HG02610 (cell line): ENCODE data around the gene TAF3.

Experiments
- ATAC-seq: cut with Tn5 transposase; IDR thresholded peaks from one replicate; pipeline ENCODE4 v1.9.1; 2021; ENCODE audit warnings: mild to moderate bottlenecking, moderate library complexity; ENCODE audit not compliant: unreplicated experiment

Gene TAF3

DNA sequence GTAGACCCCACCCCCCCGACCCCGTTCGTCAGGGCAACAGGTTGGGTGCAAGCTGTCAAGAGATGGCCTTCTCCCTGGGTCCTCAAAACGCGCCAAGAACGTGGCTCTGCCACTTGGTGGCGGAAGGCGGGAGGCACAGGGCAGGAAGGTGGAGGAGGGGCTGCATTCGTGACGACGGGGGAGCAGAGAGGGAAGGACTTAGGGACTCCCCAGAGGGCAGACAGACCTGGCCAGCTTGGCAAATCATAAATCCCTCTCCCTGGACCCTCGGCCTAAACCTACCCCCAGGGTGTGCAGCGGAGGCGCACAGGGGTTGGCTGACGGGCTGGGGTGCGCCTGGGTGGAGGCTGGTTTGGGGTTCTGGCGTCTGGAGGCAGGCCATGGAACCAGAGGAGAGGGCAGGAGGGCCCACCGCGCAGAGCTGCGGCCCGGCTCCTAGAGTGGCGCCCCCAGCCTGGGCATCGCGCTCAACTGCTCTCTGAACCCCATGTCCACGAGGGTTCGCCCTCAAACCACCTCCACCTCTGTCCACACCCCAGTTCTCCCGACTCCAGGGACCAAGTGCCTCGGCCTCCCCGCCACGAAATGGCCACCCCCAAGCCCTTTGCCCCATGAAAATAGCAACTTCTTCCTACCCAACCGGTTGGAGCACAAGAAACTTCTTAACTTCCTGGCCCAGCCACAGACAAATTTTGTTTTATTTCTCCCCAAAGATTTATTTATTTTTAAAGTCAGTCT lies 225.4 kb downstream of the TAF3 start:
- ATAC-seq = no peak

DNA sequence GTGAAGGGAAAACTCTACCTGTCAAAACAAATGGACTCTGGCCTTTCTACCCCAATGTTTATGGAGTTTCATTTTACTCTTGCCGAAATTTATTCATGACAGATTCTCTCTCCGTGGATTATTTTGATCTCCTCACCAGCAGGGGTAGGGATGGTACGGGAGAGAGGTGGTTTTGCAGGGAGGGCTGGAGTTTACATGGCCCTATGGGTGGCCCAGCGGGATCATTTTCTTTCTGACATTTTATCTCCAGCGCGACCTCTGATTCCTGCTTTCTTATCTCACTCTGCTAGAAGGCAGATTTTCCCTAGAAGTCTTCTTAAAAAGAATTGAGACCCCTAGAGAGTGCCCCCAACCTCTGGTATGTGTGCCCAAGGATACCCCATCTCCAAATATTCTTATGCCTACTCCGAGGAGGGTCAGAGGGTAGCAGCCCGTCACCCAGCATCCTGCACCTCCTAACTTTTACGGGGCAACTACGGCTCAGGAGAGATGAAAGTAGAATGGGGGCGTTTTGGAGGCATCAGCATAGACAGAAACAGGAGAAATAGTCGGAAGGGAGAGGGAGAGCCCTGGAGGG lies 226.1 kb downstream of the TAF3 start:
- no peak for ATAC-seq

DNA sequence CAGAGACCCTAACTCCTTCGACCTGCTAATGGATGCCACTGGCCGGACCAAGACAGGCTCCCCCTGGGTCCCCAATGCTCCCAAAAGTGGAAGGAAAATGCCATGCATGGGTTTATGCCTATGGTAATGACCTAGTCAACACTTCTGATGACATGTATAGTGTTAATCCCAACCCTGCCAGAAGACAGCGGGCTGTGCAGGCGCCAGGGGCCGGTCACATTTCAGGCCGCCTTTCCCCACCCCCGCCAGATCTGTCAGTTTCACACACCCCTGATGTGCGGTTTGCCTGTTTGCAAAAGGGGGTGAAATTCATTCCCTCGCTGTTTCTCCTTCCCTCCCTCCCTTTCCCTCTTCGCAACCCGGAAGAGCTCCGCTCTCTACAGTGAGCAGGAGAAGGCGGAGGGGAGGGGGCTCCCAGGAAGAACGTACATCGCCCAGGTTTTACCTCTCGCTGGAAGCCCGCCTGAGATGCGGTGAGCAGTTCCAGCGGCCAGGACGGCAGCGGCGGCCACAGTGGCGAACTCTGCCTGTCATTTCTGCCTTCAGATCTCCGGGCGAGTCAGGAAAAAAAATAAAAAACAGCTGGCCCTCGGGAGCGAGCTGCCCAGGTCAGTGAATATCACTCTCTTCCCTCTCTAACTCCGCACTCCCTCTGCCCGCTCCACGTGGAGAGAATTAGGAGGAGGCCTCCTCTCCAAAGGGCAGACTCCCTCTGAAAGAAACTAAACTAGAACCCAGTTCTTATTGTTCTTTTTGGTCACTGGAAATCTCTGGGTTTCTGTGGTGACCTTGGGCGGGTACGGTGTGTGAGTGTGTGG lies 226.8 kb downstream of the TAF3 start:
- ATAC-seq = no peak

DNA sequence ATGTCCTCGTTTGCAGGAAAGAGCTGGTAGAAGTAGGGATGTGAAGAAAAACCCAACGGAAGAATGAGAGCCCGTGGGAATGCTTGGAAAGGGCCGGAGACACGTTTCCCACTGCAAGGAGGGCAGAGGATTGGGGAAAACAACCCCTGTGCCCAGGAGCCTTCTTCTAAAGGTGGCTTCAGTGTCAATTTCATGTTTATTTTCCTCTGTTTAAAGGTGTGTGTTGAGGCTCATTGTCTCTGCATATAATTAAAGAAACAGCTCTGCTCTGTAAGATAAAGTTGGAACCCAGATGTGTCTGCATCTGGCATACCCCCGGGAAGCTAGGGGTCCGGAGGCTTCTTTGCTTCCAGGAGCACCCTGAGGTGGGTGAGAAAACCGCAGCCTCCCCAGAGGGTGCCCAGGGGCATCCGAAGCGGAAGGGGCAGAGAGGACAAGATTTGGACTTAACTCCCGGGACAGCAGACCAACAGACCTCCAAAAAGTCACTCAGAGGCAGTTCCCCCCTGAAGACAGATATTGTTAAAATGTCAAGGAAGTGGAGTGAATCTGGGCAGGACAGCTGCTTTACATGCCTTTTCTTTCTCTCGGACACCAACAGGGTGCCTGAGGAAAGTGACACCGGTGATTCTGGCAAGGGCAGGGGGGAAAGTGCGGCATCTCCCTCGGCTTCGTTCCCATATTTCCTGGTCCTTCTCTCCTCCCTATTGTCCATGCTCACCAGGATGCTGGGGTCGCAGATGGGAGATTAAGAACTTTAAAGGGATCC lies 227.6 kb downstream of the TAF3 start:
- no peak for ATAC-seq

DNA sequence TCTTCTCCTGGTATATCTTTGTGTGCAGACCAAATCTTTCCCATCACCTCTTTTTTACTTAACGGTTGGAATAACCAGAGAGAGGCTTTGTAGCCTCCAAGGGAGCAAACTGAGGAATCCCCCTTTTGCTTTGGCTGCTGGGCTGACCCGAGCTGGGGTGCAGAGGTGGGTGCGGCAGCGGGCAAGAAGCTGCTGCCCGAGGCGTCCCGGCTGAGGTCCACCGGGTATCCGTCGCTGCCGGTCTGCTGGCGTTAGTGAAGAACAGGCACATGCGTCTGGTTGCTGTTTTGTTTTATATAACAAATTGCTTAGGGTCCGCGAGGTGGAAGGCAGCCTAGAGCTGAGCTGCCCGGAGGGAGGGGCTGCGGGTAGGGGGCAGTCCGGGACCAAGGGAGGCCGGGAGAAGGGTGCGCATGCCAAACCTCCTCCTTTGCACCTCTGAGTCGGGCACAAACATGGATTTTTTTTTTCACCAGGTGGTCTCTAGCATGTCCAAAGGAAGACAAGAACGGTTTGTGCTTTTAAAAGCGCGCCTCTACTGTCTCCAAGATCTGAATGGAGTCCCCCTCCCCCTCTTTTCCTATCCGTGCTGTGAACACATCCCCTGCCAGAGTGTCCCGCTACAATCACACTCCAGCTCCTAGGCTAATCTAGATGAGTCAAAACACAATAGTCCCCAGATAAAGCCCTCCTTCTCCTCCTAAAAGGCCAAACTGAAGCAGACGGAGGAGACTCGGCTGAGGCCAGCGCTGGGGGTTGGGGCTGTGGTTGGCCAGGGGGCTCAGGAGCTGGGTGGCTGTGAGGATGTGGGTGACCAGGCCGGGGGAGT lies 229.4 kb downstream of the TAF3 start:
- ATAC-seq = no peak

DNA sequence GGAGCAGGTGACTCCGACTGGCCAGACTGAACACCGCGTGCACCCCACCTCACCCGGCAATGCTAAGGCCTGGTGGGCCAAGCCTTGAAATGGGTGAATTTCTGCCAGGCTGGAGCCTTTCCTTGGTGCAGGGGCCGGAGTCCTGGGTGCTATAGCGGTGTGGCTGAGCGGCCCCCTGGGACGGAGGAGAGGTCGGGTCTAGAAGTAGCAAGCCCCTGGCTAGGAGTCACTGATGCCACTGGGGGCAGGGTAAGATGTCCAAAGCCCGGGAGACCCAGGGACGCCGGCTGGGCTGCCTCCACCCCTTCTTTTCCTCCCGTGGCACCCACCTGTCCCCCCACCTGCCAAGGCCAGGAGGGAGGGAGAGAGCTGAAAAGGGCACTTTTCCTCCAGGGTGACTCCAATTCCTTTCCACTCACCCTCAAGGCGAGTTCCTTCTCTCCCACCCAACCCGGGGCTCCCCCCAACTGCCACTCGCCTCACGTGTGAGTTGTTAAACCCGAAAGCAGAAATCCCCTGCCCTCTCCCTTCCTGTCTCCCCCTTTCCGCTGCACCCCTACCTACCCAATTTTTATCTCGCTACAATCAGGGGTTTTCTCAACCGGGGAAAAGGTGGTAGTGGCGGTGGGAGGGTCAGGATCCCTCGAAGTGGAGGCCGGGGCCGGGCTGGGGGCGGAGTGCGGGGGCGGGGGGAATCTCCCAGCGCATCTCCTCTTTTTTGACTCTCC lies 230.1 kb downstream of the TAF3 start:
- no peak for ATAC-seq

DNA sequence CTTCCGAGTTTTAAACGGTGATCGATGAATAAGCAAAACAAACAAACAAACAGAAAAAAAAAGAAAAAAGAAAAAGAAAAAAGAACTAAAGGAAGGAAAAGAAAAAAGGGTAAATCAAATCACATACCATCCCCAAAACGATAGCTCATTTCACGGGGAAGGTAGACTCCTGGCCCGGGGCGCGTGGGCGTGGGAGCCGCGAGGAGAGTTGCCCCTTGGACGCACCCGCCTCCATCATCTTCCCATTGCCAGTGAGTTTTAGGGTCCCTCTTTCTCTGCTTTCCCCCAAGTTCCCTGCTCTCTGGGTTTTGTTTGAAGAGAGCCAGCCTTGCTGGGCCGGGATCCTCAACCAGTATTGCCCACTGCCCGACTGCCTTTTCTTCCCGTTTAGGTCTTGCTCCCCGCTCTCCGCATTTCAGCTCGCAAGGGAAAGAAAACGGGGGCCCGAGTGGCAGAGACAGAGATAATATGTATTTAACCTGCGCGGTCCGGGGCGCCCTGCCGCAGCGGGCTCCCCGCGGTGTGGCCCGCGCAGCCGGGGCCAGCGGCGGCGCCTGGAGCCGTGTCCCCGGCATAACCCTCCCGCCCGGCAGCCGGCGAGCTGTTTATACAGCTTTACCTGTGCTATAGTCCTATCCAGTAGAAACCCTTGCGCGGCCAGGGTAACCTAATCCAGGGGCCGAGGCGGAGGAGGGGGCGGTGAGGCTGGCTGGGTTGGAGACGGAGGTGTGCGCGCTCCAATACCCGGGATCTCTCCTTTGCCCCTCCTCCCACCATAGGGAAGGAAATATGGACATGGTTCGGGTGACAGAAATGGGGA lies 230.9 kb downstream of the TAF3 start:
- no peak for ATAC-seq

DNA sequence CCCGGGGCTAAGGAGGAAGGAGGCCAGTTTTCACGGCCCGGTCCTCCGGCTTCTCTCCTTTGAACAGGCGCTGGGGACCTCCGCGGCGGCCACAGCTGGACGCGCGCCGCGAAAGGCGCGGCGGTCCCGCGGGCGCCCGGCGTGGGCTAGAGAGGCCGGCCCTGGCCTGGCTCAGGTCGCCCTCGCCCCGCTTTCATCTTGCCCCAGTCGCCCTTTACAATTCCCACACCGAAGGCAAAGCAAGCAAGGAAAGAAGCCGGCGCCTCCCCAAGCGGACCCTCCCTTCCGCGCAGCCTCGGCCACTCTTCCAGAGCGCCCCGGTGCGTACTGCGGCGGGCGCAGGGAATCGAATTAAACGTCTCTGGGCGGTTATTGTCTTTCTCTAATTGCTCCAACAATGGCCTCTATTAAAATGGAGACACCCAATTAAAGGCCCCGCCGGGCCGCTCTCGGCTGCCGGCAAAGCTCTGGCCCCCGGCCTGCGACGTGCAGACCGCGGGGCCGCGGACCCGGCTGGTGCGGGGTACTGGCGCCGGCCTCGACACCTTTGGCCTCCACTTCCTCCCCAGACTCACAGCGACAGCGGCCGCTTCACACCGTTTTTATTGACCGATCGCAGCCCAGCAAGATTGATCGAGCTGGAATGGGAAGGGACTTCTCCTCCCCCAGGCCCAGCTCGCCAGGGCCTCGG lies 231.7 kb downstream of the TAF3 start:
- no peak for ATAC-seq

DNA sequence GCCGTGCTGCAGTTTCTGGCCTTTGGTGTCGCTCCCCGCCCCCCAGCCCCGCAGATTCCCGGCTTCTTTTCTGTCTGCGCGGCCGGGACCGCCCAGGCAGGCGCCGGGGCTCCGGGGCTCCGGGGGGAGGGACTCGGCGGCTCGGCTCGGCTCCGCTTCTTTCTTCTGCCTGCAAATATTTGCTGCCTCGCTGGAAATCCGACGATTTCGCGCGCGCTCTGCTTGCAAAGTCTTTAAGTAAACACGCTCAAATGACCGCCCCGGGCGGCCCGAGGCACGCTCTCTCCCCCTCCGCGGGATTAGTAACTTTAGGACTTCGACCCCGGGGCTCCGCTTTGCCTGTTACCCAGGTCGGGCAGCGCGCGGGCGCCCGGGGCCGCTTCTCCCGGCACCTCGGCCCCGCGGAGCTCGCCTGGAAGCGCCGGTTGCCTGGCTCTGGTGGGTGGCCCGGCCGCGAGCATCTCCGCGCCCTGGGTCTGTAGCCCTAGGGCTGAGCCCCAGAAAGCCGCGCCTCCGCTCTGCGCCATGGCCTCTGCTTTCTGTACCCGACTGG lies 232.3 kb downstream of the TAF3 start:
- no peak for ATAC-seq

DNA sequence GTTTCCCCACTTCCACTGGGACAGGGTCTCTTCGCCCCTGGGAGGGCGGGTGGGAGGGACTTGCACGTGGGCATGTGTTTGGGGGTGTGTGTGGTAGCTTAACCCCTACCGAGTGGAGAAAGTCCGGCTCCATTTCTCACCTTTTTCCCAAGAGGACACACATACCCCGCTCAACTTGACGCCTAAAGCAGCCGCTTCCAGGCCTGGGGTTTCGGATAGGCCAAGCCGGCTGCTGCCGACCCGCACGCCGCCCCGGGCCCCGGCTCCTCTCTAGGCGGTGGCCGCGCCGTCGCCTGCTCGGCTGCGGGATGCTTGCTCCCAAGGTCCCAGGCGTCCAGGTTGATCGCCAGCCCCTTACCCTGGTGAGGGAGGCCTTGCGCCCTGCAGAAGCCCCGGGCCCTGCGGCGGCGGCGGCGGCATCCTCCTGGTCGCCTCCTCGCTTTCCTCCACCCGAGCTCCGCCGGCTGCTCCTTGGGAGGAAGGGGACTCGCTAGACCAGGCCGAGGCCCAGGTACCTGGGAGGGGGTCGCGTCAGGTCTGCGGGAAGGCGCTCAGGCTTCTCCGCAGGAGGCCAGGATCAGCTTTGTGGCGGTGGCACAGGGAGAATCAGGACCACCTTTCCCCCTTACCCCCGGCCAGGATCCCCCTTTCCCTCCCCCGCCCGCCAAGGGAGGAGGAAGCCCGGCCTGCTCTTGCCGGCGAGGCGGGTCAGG lies 233.0 kb downstream of the TAF3 start:
- ATAC-seq = no peak

DNA sequence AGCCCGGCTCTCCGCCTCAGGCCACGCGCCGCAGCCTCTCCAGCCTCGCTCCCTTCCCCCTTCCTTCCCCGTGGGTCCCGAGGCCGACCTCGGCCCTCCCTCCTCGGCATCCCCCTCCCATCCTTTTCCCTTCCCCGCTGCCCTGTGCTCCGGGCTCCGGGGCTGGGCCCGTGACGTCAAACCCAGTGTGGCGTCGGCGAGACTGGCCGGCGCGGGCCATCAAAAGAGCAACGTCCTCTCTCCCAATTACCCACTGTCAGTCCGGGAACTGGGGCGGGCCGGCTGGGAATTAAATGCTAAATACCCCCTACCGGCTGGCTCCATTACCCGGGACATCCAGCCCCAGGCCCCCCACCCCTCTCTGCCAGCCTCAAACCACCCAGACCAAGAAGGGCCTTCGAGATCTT lies 233.5 kb downstream of the TAF3 start:
- ATAC-seq = no peak

DNA sequence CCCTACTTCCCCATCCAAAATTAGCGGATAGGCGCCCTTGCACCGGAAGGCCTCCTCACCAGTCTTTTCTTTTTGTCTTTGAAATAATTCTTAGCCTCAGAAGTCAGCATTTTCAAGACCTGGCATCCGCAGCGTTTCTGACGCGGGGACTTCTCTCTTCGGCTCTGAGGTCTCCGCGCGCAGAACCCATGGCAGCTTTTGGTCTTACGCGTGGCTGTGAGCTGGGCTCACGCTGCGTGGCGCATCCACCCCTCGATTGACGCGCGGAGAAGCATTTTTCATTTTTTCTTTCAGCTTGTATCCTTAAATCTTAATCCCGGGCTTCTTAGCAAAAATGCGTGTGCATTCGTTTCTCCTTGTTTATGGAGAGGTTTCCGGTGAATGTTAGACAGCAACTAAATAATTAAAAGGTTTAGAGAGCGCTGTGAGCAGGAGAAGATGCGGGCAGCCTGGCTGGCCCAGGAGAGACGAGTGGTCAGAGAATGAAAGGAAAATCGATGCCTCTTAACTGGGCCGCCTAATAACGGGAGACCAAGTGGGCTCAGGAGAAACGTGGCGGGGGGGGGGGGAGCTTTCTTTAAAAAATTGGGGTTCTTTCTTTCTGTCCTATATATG lies 234.1 kb downstream of the TAF3 start:
- ATAC-seq = no peak

DNA sequence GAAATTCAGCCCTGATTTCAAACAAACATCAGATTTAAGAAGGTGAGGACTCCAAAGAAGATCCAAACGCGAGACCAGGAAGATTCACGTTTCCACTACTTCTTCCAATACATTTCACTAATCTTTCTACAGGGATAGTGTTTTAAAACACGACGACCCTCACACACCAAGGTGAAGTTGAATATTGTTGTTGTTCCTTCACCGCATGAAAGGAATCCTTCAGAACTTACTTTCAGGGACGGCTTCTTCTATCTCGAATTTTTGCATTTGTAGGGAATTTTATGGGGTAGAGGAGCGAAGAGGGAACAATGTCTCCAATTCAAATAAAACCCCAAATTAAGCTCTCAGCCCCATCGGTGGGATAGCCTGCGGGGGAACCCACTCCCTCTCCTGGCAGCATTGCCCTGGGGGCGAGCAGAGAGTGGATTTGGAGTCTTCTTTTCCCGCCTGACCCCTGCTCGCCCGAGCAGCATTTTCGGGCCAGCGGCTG lies 234.7 kb downstream of the TAF3 start:
- ATAC-seq = no peak

DNA sequence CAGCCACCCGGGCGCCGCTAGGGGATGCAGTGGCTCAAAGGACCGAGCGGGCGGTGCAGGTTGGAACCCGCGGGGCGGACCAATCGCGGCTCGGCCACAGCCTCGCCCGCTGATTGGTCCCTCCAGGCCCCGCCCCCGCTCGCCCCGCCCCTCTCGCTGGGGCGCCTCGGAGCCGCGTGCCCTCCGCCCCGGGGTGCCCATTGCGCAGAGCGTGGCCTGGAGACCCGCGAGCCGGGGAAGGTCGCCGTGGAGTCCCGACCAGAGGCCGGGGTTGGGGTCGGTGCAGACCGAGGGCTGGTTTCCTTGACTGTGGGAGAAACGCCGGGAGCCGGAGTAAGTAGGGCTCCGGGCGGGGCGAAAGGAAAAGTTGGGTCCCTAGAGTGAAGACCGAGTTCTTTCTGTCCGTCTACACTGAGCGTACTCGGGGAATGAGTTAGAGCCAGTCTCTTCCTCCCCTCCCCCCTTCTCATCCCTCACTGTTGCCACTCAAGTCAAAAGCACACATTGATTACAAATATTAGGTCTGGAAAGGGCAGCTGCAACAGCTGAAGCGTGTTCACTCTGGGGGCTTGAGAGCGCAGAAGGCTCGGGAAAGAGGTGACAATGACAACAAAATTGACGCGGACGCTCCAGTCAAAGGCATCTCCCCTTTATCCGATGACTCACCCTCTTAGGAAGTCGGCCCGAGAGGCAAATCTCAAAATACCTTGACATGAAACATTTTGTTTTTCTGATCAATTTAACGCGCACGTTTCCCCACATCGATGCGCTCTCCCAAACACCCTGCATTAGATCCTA lies 235.3 kb downstream of the TAF3 start:
- ATAC-seq = peak; percentile 73

DNA sequence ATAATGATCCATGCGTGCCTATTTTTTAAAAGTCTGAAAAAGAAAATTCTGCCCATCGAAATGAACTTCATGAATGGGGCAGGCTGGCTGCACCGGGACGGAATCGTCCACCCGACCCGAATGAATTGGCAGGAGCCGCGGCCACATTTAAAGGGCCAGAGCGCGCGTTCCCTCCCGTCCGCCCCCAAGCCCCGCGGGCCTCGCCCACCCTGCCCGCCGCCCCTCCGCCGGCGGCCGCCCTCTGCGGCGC lies 235.9 kb downstream of the TAF3 start:
- peak; percentile 5 for ATAC-seq
